COLO668 (cell line): Measurements from ENCODE around the gene IGF2BP2.

Source experiments
- DNase-seq: peaks from one replicate; lab custom pipeline; 2025; ENCODE audit not compliant: unreplicated experiment; lab: John Stamatoyannopoulos, UW

Gene IGF2BP2

DNA sequence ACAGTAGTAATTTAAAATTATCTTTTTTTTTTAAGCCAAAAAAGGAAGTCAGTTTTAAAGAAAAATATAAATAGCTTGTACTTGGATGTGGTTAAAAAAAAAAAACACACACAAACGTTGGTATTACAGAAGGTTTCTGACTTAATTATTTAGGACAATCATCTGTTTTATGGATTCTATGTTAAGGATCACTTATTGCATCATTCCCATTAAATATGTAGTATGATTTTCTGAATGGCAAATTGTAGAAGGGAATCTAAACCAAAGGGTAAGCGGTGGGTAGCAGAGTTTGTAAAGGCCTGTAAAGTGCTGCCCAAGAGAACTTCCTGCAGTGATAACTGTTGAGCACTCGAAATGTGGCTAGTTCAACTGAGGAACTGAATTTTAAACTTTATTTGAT lies 230.8 kb downstream of the IGF2BP2 start:
- no peak for DNase-seq
